Transverse colon (tissue), 4 donors: ENCODE results near the gene NDUFAF3. TPM values are rescaled to one million over a fixed set of nuclear protein-coding genes. Genes with fewer than 3 reads are reported as not detected.
A peak's percentile ranks its signal among the peaks of the same experiment; 100 is the strongest.

Experiments used
- DNase-seq: peaks from one replicate; pipeline ENCODE4 v3.0.0-alpha.2; 2019
- H3K27ac ChIP-seq, 4 donors: fragments of 200-600 bp; sonication (generic); 2 replicates each; pipeline ENCODE4 v1.5.1; 2016 to 2018; ENCODE audit warnings: inconsistent platforms in 4 of 4
- H3K27me3 ChIP-seq: fragments of 200-600 bp; sonication (generic); 2 replicates; pipeline ENCODE4 v1.5.1; 2017; ENCODE audit warnings: inconsistent platforms
- H3K36me3 ChIP-seq, 4 donors: fragments of 200-600 bp; sonication (generic); 2 replicates each; pipeline ENCODE4 v1.5.1; 2017 to 2019; ENCODE audit warnings: inconsistent platforms in 4 of 4
- H3K4me1 ChIP-seq, 4 donors: fragments of 200-600 bp; sonication (generic); 2 replicates each; pipeline ENCODE4 v1.5.1; 2017 to 2020; ENCODE audit warnings: inconsistent platforms in 4 of 4
- H3K4me3 ChIP-seq, 4 donors: fragments of 200-600 bp; sonication (generic); 1 replicate in 1 of 4; 2 replicates in 3 of 4; pipeline versions ENCODE4 v1.5.1 to v1.6.1; 2017 to 2019; ENCODE audit warnings: inconsistent platforms in 4 of 4
- H3K9me3 ChIP-seq, 2 donors: fragments of 200-600 bp; sonication (generic); 2 replicates each; pipeline ENCODE4 v1.5.1; 2017 to 2019; ENCODE audit warnings: inconsistent platforms in 2 of 2
- EP300 ChIP-seq: sonication (generic); formaldehyde crosslinking; IDR thresholded peaks from one replicate; pipeline ENCODE4 v1.6.1; 2017; ENCODE audit warnings: antibody characterized with exemption, low read depth
- POLR2A ChIP-seq: fragments of 450-650 bp; IDR thresholded peaks from one replicate; pipeline ENCODE4 v1.6.1; 2016; ENCODE audit warnings: antibody characterized with exemption, mild to moderate bottlenecking, moderate library complexity
- POLR2AphosphoS5 ChIP-seq, 3 donors: sonication (generic); formaldehyde crosslinking; IDR thresholded peaks; one replicate each; pipeline ENCODE4 v1.6.1; 2016; ENCODE audit warnings: antibody characterized with exemption in 3 of 3
- WGBS, 2 donors: methylation state at CpG; one replicate each; pipeline ENCODE4 v1.1.5; 2018; ENCODE audit warnings: low coverage in 1 of 2; 5-methylcytosine and 5-hydroxymethylcytosine counted together
- in situ Hi-C, 4 donors: fragments of 200-750 bp; cut with MboI; loops; one replicate each; pipeline versions ENCODE4 v1.15.0 to v1.15.1; 2017; ENCODE audit warnings: low sequenced_read_pairs in 3 of 4, low pct_ligation_motif_present in 1 of 4, low pct_unique_long_range_greater_than_20kb in 1 of 4
- intact Hi-C: fragments of 100-400 bp; cut with DNase I; formaldehyde crosslinking; loops from one replicate; pipeline ENCODE4 v1.15.1; 2023; ENCODE audit warnings: low total_unique reads
- total RNA-seq, 4 donors: library from RNA; depleted of rRNA; stranded (reverse); fragments of >200 nt; gene quantifications; one replicate each; pipeline ENCODE4 v1.1.0, GENCODE V29; 2016
- TF ChIP-seq, protein P1 (sequence below), 5 experiments: fragments of 200-600 bp in 3 of 5; fragments of 450-650 bp in 2 of 5; sonication (generic) in 3 of 5; IDR thresholded peaks; 1 replicate in 2 of 5; 2 replicates in 3 of 5; pipeline ENCODE4 v1.5.1; 2016 to 2017; ENCODE audit warnings: antibody characterized with exemption in 5 of 5, inconsistent platforms in 3 of 5, mild to moderate bottlenecking in 2 of 5, moderate library complexity in 1 of 5

Gene NDUFAF3, protein sequence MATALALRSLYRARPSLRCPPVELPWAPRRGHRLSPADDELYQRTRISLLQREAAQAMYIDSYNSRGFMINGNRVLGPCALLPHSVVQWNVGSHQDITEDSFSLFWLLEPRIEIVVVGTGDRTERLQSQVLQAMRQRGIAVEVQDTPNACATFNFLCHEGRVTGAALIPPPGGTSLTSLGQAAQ
- 100 to 1,000 TPM in 1 of 4 donors, 10 to 100 TPM in 3; 30.4 to 125 (median 88.1) TPM for total RNA-seq

DNA sequence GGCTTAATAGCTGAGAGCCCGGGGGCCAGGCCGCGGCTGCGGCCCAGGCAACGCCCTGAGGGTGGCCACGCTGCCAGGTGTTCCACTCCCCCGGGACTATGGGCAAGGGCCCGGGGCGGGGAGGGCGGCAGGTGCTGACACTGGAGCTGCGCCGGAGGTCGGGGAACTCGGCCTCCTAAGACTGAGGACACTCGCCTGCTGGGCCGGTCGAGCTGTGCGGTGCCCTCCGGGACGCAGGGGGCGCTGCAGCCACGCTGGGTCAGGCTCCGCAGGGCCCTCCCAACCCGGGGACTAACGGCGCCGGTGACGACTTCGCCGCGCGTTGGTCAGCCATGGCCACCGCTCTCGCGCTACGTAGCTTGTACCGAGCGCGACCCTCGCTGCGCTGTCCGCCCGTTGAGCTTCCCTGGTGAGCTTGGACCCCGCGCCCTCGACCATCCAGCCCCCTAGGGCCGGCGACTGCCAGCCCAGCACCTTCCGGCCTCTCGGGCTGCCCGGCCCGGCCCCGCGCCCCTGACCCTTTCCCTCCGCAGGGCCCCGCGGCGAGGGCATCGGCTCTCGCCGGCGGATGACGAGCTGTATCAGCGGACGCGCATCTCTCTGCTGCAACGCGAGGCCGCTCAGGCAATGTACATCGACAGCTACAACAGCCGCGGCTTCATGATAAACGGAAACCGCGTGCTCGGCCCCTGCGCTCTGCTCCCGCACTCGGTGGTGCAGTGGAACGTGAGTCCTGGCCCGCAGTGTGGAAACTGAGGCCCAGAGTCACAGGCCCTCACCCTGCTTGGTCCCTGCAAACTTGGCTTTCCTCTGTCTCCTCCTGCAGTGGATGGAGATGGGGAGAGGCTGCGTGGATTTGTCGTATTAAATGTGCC is at the start of gene NDUFAF3:
Gene NDUFAF3 (plus strand): TSS at position 309 of the 875 bp plus-strand sequence. CDS start 24 bp downstream, at position 333.
- H3K9me3 ChIP-seq: no peaks in the 10 kb centered on the region
- peak within 1 kb of the TSS; percentile 99 to 100 (median 100) for H3K27ac ChIP-seq
- H3K36me3 ChIP-seq: peaks cover 0 to 23% (median 0%) of the 10 kb centered on the region in 4 donors
- H3K4me3 ChIP-seq: peak within 1 kb of the TSS; percentile 70 to 93 (median 82)
- in situ Hi-C loops (no loop called here), intact Hi-C loops (no loop called here)
- H3K4me1 ChIP-seq: peaks cover 19 to 49% (median 36%) of the 10 kb centered on the region in 4 donors
- TF ChIP-seq POLR2AphosphoS5 (IDR thresholded peaks at IDR 0.05) (peak; percentile 90 to 98 (median 93)), POLR2A (peak; percentile 79), EP300 (no peak)
- TF ChIP-seq, protein P1, sequence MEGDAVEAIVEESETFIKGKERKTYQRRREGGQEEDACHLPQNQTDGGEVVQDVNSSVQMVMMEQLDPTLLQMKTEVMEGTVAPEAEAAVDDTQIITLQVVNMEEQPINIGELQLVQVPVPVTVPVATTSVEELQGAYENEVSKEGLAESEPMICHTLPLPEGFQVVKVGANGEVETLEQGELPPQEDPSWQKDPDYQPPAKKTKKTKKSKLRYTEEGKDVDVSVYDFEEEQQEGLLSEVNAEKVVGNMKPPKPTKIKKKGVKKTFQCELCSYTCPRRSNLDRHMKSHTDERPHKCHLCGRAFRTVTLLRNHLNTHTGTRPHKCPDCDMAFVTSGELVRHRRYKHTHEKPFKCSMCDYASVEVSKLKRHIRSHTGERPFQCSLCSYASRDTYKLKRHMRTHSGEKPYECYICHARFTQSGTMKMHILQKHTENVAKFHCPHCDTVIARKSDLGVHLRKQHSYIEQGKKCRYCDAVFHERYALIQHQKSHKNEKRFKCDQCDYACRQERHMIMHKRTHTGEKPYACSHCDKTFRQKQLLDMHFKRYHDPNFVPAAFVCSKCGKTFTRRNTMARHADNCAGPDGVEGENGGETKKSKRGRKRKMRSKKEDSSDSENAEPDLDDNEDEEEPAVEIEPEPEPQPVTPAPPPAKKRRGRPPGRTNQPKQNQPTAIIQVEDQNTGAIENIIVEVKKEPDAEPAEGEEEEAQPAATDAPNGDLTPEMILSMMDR (IDR thresholded peaks at IDR 0.05): peak; percentile 95 to 100 (median 97)
- peak; percentile 95 for DNase-seq
- H3K27me3 ChIP-seq: no peaks in the 10 kb centered on the region
- WGBS, 2 donors: 0 to 1% methylated on average over 1 to 65 of the region's 83 CpGs

DNA sequence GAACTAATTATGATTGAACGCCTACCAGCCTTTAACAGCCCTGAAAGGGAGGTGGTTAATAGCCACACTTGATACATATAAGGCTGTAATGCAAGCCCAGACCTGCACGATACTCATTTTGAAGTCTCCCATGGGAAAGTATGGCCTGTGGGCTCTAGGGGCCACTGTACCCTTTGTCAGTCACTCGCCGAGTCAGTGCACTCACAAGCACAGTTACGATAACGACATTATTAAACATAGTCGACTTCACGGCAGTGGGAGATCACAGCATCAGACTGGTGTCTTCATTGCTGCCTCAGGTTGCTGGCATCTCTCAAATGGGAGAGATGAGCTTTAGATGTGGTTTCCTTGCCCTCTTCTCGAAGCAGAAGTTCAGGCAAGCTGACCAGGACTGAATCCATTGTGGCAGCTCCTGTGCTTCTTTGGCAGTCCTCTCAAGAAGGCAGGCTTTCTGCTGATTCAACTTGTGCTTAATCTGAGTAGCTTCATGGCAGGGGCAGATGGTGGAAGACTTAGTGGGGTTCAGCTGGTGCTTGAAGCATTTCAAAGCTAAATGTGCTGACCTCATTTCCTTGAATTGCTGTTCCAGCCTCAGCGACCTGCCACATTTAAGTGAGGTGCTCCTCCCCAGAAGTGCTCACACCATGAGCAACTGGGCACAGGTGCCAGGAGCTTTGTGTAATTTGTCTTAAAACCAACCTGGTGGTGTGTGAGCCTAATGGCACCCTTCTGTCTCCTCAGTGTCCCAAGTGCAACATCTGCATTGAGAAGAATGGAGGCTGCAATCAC is 47.7 kb upstream of the NDUFAF3 start:
- intact Hi-C loops (no loop called here), in situ Hi-C loops (no loop called here)
- 87 to 100% methylated on average over 1 to 10 of the region's 10 CpGs for whole genome bisulfite sequencing, 2 donors
- H3K36me3 ChIP-seq: peaks cover 0 to 87% (median 36%) of the 10 kb centered on the region in 4 donors
- no peaks in the 10 kb centered on the region for H3K4me1 ChIP-seq
- no peak overlapping the region for H3K4me3 ChIP-seq
- H3K27me3 ChIP-seq: no peaks in the 10 kb centered on the region
- DNase-seq: no peak
- TF ChIP-seq EP300: no peak
- TF ChIP-seq, protein P1 (IDR thresholded peaks at IDR 0.05): no peak
- H3K27ac ChIP-seq: no peak overlapping the region
- no peaks in the 10 kb centered on the region for H3K9me3 ChIP-seq

DNA sequence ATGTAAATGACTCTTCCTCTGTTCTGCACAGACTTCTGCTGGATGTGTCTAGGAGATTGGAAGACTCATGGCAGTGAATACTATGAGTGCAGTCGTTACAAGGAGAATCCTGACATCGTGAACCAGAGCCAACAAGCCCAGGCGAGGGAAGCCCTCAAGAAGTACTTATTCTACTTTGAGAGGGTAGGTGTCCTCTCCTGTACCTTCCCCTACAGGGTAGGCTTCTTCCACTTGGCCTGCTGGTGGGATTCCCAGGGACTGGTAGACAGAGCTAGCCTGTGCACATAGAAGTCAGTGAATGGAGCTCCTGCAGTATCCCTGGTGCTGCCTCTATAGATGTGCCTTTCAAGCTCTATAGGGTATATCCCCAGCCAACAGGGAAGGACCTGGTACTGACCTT is 42.5 kb upstream of the NDUFAF3 start:
- H3K27me3 ChIP-seq: no peaks in the 10 kb centered on the region
- intact Hi-C loops (no loop called here), in situ Hi-C loops (no loop called here)
- peaks cover 0 to 74% (median 22%) of the 10 kb centered on the region in 4 donors for H3K36me3 ChIP-seq
- 100% methylated on average over 3 of the region's 3 CpGs; no CpG with 5 or more reads in 1 of the 2 donors for WGBS, 2 donors
- no peaks in the 10 kb centered on the region for H3K9me3 ChIP-seq
- H3K4me1 ChIP-seq: peaks cover 0 to 4% (median 1%) of the 10 kb centered on the region in 4 donors
- H3K27ac ChIP-seq: no peak overlapping the region
- no peak overlapping the region for H3K4me3 ChIP-seq
- DNase-seq: no peak
- TF ChIP-seq POLR2A (no peak), EP300 (no peak)

DNA sequence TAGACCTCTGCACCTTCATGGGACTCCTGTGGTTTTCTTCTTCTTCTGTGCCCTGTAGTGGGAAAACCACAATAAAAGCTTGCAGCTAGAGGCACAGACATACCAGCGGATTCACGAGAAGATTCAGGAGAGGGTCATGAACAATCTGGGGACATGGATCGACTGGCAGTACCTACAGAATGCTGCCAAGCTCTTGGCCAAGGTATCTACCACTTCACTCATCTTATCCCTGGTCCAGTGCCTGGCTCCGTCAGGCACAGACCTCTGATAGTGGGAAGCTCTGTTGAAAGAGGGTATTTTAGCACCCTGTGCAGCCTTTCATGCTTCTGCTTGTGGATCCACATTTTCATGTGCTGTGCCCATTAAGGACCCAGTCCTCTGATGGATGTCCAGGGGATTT is 41.6 kb upstream of the NDUFAF3 start:
- 92% methylated on average over 4 of the region's 4 CpGs; no CpG with 5 or more reads in 1 of the 2 donors for WGBS, 2 donors
- TF ChIP-seq POLR2AphosphoS5 (IDR thresholded peaks at IDR 0.05): no peak
- TF ChIP-seq, protein P1 (IDR thresholded peaks at IDR 0.05): no peak
- TF ChIP-seq POLR2A: no peak
- TF ChIP-seq EP300: no peak
- in situ Hi-C loops: no loop called here
- DNase-seq: no peak
- Histone ChIP-seq H3K4me3 (no peak overlapping the region), H3K27ac (no peak overlapping the region), H3K27me3 (no peaks in the 10 kb centered on the region), H3K36me3 (peaks cover 0 to 65% (median 22%) of the 10 kb centered on the region in 4 donors), H3K4me1 (peaks cover 0 to 4% (median 1%) of the 10 kb centered on the region in 4 donors), H3K9me3 (no peaks in the 10 kb centered on the region)
- intact Hi-C loops: no loop called here
